ENCODE measurements around the gene AAK1. TPM values are rescaled to one million over a fixed set of nuclear protein-coding genes. Genes with fewer than 3 reads are reported as not detected.
"Not testable (repeated sequence)": the region's sequence is repeated elsewhere in the genome, so short reads cannot be mapped to it uniquely, and the experiment has no call there.

Gene AAK1
- total RNA-seq, 4 donors from 2014 or later: 28.0 to 35.5 (median 32.8) TPM

DNA sequence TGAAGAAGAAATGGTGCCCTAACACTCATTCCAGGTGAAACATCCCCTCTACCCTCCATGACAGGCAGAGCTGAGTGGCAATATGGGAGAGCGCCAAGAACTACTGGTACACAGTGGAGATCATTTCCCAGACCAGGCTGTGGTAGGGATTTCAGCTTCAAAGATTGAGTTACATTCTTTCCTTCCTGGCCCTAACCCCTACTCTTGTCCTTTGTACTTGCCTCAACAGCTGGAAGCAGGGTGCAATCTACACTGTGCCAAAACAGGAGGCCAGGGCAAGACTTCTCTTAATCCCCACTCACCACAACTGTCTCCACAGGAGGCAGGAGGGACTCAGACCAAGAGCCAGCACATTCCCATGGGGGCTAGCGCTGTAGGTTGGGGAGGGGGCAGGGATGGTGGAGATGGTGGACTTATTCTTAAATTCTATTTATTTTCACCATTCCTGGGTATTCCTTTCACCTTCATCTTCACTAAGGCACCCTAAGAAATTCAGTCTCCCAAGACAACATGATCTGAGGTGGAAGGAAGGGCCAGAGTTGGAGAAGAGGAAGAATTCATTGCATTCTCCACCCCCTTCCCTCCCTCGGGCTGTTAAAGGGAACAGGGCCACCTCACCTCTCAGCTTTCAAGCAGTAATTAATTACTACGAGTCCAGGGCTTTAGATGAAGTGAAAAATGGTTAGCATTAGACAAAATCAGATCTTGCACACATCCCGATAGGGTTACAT, 65.9 kb downstream of the AAK1 start:
- intact Hi-C loops (cut with DNase I): no loop called here
- H3K4me3 ChIP-seq: no peak overlapping the region
- 62 to 66% methylated on average over 5 of the region's 5 CpGs for WGBS, 2 donors
- no peaks in the 10 kb centered on the region for H3K27me3 ChIP-seq
- TF ChIP-seq, protein P1, sequence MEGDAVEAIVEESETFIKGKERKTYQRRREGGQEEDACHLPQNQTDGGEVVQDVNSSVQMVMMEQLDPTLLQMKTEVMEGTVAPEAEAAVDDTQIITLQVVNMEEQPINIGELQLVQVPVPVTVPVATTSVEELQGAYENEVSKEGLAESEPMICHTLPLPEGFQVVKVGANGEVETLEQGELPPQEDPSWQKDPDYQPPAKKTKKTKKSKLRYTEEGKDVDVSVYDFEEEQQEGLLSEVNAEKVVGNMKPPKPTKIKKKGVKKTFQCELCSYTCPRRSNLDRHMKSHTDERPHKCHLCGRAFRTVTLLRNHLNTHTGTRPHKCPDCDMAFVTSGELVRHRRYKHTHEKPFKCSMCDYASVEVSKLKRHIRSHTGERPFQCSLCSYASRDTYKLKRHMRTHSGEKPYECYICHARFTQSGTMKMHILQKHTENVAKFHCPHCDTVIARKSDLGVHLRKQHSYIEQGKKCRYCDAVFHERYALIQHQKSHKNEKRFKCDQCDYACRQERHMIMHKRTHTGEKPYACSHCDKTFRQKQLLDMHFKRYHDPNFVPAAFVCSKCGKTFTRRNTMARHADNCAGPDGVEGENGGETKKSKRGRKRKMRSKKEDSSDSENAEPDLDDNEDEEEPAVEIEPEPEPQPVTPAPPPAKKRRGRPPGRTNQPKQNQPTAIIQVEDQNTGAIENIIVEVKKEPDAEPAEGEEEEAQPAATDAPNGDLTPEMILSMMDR (IDR thresholded peaks at IDR 0.05): no peak
- TF ChIP-seq POLR2A (IDR thresholded peaks at IDR 0.05): no peak
- H3K4me1 ChIP-seq: peaks cover 0 to 39% (median 15%) of the 10 kb centered on the region in 3 donors
- H3K9me3 ChIP-seq: no peaks in the 10 kb centered on the region
- no peak overlapping the region for H3K27ac ChIP-seq
- no peak for DNase-seq
- H3K36me3 ChIP-seq: no peaks in the 10 kb centered on the region

DNA sequence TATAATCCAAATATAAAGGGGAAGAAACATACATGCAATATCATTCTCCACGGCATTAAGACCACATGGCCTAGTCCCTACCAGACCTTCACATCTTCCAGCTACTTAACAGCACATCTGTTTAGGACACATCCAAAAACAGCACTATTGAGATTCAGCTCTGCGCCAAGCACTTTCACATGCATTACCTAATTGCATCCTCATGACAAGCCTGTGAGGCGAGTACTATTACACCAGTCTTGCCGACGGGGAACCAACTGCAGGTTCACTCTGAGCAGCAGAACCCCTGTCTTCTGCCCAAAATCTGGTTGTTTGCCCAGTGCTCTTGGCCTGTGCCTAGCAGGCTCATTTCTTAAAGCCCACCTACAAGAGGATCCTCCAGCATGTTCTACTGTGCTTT, 66.7 kb downstream of the AAK1 start:
- DNase-seq: no peak
- TF ChIP-seq, protein P1 (IDR thresholded peaks at IDR 0.05): no peak
- no peak for TF ChIP-seq POLR2A (IDR thresholded peaks at IDR 0.05)
- no peaks in the 10 kb centered on the region for H3K36me3 ChIP-seq
- H3K27ac ChIP-seq: no peak overlapping the region
- H3K4me1 ChIP-seq: peaks cover 0 to 39% (median 11%) of the 10 kb centered on the region in 3 donors
- no peaks in the 10 kb centered on the region for H3K27me3 ChIP-seq
- H3K4me3 ChIP-seq: no peak overlapping the region
- WGBS, 2 donors: 69 to 86% methylated on average over 5 of the region's 5 CpGs
- no peaks in the 10 kb centered on the region for H3K9me3 ChIP-seq
- intact Hi-C loops (cut with DNase I): no loop called here

DNA sequence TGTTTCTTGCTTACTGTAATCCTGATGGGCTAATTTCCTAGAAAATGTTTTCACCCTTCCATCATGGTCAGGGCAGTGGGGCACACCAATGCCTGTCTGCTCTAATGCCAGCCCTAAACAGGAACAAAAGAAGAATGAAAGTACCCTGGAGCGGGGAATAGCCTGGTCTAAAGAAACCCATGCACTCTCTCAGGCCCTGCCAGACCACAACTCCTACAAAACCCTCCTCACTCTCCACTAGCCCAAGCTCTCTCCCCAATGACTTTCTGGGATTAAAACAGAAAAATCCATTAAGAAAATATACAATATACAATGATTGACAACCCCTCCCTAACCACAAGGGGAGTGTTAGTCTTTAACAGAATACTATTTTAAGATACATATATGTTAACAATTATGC, 67.6 kb downstream of the AAK1 start:
- Histone ChIP-seq H3K4me1 (peaks cover 0 to 43% (median 13%) of the 10 kb centered on the region in 3 donors), H3K36me3 (no peaks in the 10 kb centered on the region), H3K27ac (no peak overlapping the region), H3K27me3 (no peaks in the 10 kb centered on the region), H3K4me3 (no peak overlapping the region), H3K9me3 (no peaks in the 10 kb centered on the region)
- DNase-seq: no peak
- TF ChIP-seq, protein P1 (IDR thresholded peaks at IDR 0.05): no peak
- no peak for TF ChIP-seq POLR2A (IDR thresholded peaks at IDR 0.05)
- WGBS, 2 donors: 100% methylated on average over 1 of the region's 1 CpG
- intact Hi-C loops (cut with DNase I): no loop called here

DNA sequence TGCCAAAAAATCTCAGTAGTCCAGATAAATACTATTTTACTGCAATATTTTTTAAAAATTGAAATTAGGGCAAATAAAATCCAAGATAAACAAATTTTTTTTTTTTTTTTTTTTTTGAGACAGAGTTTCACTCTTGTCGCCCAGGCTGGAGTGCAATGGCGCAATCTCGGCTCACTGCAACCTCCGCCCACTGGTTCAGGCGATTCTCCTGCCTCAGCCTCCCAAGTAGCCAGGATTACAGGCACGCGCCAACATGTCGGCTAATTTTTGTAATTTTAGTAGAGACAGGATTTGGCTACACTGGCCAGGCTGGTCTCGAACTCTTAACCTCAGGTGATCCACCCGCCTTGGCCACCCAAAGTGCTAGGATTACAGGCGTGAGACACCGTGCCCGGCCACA, 68.2 kb downstream of the AAK1 start:
- H3K4me1 ChIP-seq: peaks cover 0 to 49% (median 16%) of the 10 kb centered on the region in 3 donors
- intact Hi-C loops (cut with DNase I): not testable (repeated sequence)

DNA sequence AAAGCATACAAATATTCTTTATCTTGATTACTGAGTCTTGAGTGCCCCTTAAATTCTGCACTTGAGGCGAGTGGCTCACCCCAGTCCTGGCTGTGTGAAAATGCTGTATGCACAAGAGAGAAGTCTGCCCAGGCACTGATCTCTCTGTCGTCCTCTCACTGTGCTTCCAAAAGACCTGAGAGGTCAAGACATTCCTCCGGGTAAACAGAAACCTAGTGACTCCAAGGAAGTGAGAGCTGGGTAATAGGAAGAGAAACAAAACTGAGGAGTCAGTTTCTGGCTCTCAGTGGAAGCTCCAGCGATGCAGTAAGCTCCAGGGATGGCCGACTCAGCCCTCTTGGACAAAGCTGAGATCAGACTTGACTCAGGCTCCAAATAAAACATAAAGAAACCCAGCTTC, 70.9 kb downstream of the AAK1 start:
- 53 to 64% methylated on average over 5 of the region's 5 CpGs for WGBS, 2 donors
- Histone ChIP-seq H3K4me3 (no peak overlapping the region), H3K27me3 (no peaks in the 10 kb centered on the region), H3K4me1 (peaks cover 4 to 57% (median 19%) of the 10 kb centered on the region in 3 donors), H3K27ac (no peak overlapping the region), H3K36me3 (no peaks in the 10 kb centered on the region), H3K9me3 (no peaks in the 10 kb centered on the region)
- TF ChIP-seq POLR2A (IDR thresholded peaks at IDR 0.05): no peak
- TF ChIP-seq, protein P1 (IDR thresholded peaks at IDR 0.05): no peak
- intact Hi-C loops (cut with DNase I): no loop called here
- no peak for DNase-seq

More for the DNA sequence above, 68.2 kb downstream of the AAK1 start:
- H3K27ac ChIP-seq, DNase-seq, H3K9me3 ChIP-seq, H3K27me3 ChIP-seq, H3K4me3 ChIP-seq, H3K36me3 ChIP-seq: not testable (repeated sequence)
- 84 to 89% methylated on average over 13 of the region's 13 CpGs for WGBS, 2 donors

Data from esophagus squamous epithelium (tissue), 5 donors.